GM20000 (cell line): ENCODE data around the gene SERPINC1.
"Not testable (repeated sequence)": the region's sequence is repeated elsewhere in the genome, so short reads cannot be mapped to it uniquely, and the experiment has no call there.

Experiments used
- DNase-seq: peaks from one replicate; pipeline ENCODE4 v3.0.0; 2012; ENCODE audit warnings: low spot score
- TF ChIP-seq, protein P1 (sequence below): IDR thresholded peaks from 2 replicates; pipeline ENCODE4 v1.5.1; 2012; ENCODE audit warnings: mild to moderate bottlenecking, control low read depth; ENCODE audit errors: extremely low read depth, missing control alignments

Gene SERPINC1

DNA sequence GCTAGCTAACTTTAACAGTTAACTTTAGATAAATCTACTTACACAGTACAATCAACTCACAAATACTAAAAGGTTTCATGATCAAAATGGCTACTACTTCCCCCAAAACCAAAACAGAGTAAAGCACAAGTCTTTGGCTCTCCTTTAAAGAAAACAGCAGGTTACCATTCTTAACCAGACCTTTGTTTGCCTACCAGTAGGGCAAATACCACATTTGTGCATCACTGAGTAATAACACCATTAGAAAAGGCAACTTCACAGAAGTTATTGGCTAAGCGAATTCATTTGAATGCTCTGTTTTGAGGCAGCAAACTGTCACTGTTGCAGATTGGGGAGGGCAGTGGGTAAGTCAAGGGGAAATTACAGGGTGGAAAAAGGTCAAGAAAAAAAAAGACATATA is 17.3 kb upstream of the SERPINC1 start:
- TF ChIP-seq, protein P1, sequence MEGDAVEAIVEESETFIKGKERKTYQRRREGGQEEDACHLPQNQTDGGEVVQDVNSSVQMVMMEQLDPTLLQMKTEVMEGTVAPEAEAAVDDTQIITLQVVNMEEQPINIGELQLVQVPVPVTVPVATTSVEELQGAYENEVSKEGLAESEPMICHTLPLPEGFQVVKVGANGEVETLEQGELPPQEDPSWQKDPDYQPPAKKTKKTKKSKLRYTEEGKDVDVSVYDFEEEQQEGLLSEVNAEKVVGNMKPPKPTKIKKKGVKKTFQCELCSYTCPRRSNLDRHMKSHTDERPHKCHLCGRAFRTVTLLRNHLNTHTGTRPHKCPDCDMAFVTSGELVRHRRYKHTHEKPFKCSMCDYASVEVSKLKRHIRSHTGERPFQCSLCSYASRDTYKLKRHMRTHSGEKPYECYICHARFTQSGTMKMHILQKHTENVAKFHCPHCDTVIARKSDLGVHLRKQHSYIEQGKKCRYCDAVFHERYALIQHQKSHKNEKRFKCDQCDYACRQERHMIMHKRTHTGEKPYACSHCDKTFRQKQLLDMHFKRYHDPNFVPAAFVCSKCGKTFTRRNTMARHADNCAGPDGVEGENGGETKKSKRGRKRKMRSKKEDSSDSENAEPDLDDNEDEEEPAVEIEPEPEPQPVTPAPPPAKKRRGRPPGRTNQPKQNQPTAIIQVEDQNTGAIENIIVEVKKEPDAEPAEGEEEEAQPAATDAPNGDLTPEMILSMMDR, result no peak

GRCh38 chr1:173930541-173930940 is 13.4 kb upstream of the SERPINC1 start:
- not testable (repeated sequence) for DNase-seq

More for the DNA sequence above, 17.3 kb upstream of the SERPINC1 start:
- no peak for DNase-seq

DNA sequence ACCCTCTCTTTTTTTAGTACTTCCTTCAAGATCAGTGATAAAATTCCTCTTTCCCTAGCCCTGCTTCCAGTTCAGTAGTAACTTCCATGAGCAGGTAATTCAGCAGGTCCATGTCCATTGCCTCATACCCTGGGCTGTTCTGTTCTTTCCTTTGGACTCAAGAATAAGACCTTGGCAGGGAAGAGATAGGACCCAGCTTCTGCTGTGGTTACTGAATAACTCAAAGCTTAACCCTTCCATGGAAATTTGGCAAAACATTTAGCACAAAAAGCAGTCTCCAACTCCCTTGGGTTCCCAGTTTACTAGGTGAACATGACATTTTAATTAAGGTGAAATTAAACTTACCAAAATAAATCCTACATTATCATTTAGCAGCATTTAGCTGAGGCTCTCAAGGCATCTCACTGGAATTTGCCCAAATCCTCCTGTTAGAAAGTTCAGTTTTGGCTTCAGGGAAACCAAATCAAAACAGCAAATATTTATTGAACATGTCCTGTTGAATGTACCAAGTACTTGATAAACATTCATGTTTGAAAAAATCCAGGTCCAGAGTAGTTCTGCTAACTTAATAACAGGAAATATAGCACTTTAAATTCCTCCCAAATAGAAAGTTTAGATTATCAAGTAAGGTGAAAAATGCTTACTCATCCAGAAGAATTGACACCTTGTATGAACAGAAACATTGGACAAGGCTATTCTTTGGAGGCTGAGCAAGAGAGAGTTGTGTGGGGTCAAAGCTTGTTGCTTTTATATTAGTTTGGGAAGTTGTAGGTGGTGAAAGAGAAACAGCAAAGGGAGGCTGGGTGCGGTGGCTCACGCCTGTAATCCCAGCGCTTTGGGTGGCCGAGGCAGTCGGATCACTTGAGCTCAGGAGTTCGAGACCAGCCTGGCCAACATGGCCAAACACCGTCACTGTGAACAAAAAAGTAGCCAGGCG is 8.4 kb upstream of the SERPINC1 start:
- no peak for DNase-seq
- TF ChIP-seq, protein P1, result no peak

- TF ChIP-seq, protein P1, result no peak
- DNase-seq, result no peak
Measured at GRCh38 chr1:173920861-173921260, 3.7 kb upstream of the SERPINC1 start.

- no peak for DNase-seq
- TF ChIP-seq, protein P1, result no peak
Measured at GRCh38 chr1:173917635-173918493, 737 bp upstream of the SERPINC1 start.

GRCh38 chr1:173916667-173917066 is 460 bp downstream of the SERPINC1 start:
- TF ChIP-seq, protein P1, result no peak
- DNase-seq, result no peak

DNA sequence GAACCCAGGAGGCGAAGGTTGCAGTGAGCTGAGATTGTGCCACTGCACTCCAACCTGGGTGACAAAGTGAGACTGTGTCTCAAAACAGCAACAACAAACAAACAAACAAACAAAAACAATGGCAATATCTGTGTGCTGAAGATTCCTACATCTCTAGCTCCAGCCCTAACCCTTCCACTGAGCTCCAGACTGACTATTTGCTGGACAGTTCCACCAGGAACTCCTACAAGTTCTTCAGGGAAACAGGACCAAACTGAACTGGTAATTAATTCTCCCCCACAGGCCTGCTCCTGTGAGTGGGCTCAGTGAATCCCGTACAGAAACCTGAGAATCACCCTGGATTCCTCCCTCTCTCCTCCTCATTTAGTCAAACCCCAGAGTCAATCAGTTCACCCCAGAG is 1.5 kb downstream of the SERPINC1 start:
- DNase-seq, result no peak
- TF ChIP-seq, protein P1, result no peak
